HG02870 (cell line): ENCODE results near the gene TPK1.
A peak's percentile ranks its signal among the peaks of the same experiment; 100 is the strongest.

ENCODE experiments used
- ATAC-seq: cut with Tn5 transposase; IDR thresholded peaks from one replicate; pipeline ENCODE4 v1.9.1; 2021; ENCODE audit warnings: mild to moderate bottlenecking, moderate library complexity; ENCODE audit not compliant: unreplicated experiment

Gene TPK1

DNA sequence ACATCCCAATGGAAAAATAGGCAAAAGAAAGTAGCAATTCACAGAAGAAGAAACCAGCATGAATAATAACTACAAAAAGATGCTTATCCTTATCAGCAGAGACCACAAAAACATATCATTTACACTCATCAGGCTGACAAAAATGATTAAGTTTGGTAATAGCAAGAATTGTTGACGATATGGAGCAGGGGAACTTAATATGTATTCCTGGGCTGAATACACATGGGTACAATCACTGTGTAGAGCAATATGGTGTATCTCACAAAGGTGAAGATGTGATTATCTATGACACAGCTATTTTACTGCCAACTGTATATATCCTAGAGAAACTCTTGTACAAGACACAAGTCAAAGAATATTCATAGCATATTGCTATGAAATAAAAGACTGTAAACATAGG lies 290.5 kb downstream of the TPK1 start:
- ATAC-seq = no peak

DNA sequence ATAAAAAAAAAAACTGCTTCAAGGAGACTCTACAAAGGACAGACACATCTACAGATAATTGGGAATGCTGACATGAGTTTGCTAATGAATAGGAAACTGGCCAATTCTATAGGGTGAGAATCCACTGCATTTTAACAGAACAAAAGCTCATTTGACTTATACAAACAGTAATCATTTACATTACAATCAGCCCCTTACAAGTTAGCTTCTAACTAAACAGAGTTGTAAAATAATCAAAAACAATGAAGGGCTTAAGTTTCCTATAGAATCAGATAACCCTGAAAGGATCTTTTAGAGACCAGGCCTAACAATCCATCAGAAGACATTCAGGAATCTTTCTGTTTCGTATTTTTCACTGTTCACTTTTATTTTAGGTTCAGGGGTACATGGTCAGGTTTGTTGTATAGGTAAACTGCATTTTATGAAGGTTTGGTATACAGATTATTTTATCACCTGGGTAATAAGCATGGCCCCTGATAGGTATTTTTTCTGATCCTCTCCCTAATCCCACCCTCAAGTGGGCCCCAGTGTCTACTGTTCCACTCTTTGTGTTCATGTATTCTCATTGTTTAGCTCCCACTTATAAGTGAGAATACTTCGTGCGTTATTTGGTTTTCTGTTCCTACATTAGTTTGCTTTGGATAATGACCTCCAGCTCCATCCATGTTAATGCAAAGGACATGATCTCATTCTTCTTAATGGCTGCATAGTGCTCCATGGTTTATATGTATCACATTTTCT lies 301.0 kb downstream of the TPK1 start:
- ATAC-seq = no peak

DNA sequence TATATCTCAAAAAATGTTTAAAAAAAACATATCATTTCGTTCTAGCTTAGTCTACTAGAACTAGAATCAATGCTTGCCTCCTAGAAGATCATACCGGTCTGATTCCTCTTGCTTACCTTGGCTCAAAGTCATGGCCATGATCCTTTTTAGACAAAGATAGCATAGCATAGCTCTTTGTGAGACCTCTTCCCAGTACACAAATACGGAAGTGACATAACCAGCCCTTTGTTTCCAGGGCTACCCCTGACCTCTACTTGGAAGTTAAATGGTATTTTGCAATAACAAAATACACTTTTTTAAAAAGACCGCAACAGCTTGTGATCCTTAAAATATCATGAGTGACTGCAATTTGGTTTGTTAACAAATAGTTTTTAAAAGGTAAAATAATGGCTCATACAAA lies 301.7 kb downstream of the TPK1 start:
- ATAC-seq = no peak

DNA sequence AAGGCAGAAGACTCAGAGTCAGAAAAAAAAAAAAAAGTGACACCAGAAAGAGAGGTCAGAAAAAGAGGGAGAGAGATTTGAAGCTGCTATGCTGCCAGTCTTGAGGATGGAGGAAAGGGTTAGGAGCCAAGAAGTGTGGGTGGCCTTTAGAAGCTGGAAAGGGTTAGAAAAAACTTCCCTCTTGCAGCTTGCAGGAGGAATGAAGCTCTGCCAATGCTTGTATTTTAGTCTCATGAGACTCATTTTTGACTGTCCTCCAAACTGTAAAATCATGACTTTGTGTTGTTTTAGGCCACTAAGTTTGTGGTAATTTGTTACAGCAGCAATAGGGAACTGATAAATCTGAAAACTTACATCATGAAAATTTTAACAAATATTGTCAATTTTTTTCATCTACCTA lies 304.7 kb downstream of the TPK1 start:
- ATAC-seq = no peak

- peak; percentile 100 for ATAC-seq
Measured at GRCh38 chr7:144529269-144529926, 306.5 kb downstream of the TPK1 start.

- ATAC-seq = no peak
Measured at GRCh38 chr7:144528536-144529045, 307.3 kb downstream of the TPK1 start.

DNA sequence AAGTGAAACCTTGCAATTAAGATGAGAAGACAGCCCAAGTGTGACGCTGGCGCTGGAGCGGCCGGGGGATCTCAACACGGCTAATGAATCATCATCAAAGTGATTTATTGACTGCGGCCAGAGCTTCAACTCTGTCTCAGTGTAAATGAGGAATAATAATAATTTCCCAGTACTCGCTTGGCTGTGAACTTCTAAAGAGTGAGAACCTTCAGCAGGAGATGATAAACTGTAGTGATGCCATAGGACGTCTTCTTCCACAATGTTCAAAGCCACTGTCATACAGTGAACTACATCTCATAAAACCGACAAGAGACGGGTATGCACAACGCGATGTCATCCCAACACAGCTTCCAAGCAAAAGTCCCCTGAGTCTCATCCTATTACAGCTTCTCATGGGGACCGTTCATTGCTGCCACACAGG lies 308.8 kb downstream of the TPK1 start:
- no peak for ATAC-seq

- no peak for ATAC-seq
Measured at GRCh38 chr7:144525956-144526355, 309.9 kb downstream of the TPK1 start.

- ATAC-seq = no peak
Measured at GRCh38 chr7:144524271-144524670, 311.6 kb downstream of the TPK1 start.

DNA sequence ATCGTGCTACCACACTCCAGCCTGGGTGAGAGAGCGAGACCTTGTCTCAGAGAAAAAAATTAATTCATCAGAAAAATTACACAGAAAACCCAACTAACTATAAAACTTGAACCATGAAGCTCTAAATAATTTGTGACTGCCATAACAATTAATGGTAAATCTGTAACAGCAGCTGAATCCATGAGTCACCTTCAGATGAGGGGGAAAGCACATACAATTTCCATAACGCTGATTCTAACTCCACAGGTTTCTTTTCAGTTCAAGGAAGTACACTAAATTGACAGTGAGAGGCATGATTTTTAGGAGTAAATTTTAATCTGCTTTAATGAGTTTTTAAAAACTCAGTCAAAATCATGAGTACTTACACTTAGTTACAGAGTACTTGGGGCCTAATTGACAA lies 312.2 kb downstream of the TPK1 start:
- no peak for ATAC-seq

DNA sequence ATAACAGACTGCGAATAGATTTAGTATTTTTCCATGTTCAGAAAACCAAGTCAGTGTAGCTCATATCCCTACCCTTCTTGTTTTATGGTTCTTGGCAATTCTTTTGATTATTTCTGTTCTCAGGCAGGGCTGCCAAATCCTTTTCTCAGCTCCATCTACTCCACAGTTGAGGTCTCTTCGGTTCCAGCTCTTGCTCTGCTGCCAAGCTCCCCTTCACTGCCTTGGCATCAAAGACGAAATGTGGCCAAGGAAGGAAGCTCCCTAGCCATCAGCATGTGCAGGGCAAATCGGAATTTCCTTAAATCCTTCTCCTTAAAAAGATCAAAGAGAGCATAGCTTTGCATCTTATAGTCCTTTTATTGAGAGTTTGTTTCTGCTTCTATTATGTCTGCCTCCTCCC lies 315.9 kb downstream of the TPK1 start:
- no peak for ATAC-seq

GRCh38 chr7:144518360-144518759 lies 317.5 kb downstream of the TPK1 start:
- ATAC-seq = no peak

- ATAC-seq = no peak
Measured at GRCh38 chr7:144517749-144518148, 318.1 kb downstream of the TPK1 start.

DNA sequence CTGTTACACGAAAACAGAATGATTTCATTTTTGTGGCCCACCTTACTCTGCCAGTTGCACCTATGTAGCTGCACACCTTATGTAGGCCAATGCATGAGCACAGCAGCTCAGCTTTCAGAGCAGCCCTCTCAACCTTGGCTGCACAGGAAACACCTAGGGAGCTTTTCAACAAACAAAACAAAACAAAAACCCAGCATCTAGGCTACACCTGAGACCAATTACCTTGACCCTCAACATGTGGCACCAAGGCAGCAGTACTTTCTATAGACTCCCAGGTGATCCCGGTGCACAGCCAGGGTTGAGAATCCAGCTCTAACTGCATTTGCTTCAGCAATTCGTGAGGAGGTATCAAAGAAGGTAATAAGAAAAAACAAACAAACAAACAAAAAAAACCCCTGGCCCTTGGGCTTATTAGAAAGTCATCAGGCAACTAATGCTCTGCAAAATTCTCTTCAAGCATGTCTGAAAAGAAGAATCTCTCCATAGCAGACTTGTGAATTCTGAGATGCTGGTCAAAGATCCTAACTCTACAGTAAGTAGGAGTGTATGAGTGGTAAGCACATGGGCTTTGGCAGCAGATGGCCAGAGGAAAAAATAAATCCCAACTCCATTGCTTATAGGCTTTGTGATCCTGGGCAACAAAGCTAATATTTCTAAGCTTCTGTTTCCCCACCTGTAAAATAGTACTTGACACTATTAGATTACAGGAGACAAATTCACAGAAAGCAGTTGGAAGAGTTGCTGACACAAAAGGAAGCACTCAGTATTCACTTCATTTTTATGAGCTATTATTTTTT lies 318.9 kb downstream of the TPK1 start:
- ATAC-seq = no peak

- ATAC-seq = peak; percentile 37
Measured at GRCh38 chr7:144513334-144513733, 322.5 kb downstream of the TPK1 start.

- ATAC-seq = no peak
Measured at GRCh38 chr7:144510621-144511020, 325.2 kb downstream of the TPK1 start.

- ATAC-seq = peak; percentile 99
Measured at GRCh38 chr7:144508702-144509101, 327.2 kb downstream of the TPK1 start.

- no peak for ATAC-seq
Measured at GRCh38 chr7:144503215-144503614, 332.6 kb downstream of the TPK1 start.

- no peak for ATAC-seq
Measured at GRCh38 chr7:144500225-144500624, 335.6 kb downstream of the TPK1 start.

DNA sequence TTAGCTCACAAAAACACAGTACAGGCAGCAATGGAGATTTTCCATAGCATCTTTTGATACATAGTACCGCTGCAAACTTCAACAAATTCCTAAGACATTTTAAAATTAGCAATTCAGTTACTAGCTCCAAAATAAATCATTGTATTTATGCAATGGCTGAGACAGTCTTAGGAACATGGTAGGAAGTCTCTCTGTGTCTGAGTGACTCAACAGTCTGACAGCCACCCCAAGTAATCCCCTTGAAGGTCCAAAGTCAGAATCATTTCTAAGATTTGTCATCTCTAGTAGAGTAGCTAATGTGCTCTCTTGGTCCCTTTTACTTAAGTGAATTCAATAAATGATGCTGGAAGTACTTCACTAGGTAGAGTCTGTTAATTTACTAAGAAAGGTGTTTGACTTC lies 338.6 kb downstream of the TPK1 start:
- no peak for ATAC-seq

DNA sequence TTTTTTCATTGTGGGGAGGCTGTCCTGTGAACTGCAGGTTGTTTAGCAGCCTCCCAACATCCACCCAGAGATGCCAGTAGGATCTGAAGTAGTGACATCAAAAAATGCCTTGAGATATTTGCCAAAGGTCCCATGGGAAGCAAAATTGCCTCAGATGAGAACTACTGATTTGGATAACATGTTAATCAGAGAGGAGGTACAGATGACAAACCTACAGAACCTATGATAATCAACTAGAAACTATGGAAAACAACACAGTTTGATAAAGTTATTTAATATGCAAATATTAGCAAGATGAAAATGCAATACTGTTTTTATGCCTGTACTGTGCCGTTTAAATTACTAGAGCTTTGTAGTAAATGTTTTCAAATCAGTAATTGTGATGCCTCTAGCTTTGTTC lies 341.5 kb downstream of the TPK1 start:
- no peak for ATAC-seq

DNA sequence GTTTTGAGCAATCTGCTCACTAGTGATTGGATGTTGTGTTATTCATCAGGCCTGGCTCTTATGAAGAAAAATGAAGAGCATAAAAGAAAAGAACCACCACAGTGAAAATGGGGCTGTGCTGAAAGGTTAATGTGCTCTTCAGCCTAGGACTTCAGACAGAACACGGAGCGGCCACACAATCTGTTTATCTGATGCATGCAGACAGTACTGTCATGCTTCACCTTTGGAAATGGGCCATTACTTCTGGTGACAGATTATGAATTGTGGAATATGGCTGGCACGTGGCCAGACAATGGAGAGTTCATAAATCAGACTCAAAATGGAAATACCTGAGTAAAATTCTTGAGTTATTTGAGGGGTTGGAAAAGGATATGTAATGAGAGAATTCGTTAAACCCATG lies 346.3 kb downstream of the TPK1 start:
- no peak for ATAC-seq
